Measurements from ENCODE around the gene FBXO45. TPM values are rescaled to one million over a fixed set of nuclear protein-coding genes. Genes with fewer than 3 reads are reported as not detected.

FBXO45 gene
- total RNA-seq, 6 experiments from 2014 or later: 7.0 to 9.5 (median 8.1) TPM

DNA sequence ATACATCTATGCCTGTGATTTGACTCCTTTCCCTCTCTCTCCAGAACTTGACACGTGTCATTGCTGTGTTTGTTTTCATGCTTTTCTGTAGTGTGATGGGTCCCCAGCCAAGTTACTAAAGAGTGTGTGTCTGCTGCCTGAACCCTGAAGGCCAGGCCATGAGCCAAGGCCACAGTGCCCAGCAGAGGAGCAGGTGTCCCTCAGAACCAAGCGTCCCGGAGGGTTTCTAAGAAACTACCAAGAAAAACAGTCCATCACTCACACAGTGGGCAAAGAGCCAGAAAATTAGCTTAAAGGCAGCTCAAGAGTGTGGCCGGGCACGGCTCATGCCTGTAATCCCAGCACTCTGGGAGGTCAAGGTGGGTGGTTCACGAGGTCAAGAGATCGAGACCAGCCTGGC lies 35.2 kb downstream of the FBXO45 start:
- H3K27me3 Mint-ChIP-seq (ENCODE audit: insufficient read depth): peaks cover 25% of the 10 kb centered on the region
- H3K36me3 Mint-ChIP-seq (ENCODE audit: low read depth): no peaks in the 10 kb centered on the region
- TF ChIP-seq, protein P1, sequence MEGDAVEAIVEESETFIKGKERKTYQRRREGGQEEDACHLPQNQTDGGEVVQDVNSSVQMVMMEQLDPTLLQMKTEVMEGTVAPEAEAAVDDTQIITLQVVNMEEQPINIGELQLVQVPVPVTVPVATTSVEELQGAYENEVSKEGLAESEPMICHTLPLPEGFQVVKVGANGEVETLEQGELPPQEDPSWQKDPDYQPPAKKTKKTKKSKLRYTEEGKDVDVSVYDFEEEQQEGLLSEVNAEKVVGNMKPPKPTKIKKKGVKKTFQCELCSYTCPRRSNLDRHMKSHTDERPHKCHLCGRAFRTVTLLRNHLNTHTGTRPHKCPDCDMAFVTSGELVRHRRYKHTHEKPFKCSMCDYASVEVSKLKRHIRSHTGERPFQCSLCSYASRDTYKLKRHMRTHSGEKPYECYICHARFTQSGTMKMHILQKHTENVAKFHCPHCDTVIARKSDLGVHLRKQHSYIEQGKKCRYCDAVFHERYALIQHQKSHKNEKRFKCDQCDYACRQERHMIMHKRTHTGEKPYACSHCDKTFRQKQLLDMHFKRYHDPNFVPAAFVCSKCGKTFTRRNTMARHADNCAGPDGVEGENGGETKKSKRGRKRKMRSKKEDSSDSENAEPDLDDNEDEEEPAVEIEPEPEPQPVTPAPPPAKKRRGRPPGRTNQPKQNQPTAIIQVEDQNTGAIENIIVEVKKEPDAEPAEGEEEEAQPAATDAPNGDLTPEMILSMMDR (IDR thresholded peaks at IDR 0.05): no peak
- H3K4me1 Mint-ChIP-seq (ENCODE audit: low read depth): no peaks in the 10 kb centered on the region
- no peak overlapping the region for H3K4me3 Mint-ChIP-seq
- no peak for DNase-seq
- no peaks in the 10 kb centered on the region; the same call in 1 of the 2 replicates for H3K9me3 Mint-ChIP-seq
- H3K27ac Mint-ChIP-seq: no peak overlapping the region

DNA sequence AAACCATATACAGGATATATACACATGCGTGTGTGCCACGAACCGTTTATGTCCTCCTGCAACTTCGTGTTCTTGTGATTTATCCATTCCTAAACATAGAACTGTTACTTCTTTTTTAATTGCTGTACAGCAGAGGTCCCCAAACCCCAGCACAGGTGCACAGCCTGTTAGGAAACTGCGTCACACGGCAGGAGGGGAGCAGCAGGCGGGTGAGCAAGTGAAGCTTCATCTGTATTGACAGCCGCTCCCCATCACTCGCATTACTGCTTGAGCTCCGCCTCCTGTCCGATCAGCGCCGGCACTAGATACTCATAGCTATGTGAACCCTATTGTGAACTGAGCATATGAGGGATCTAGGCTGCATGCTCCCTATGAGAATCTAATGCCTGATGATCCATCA lies 36.1 kb downstream of the FBXO45 start:
- H3K27me3 Mint-ChIP-seq (ENCODE audit: insufficient read depth): peaks cover 25% of the 10 kb centered on the region
- no peak overlapping the region for H3K27ac Mint-ChIP-seq
- no peaks in the 10 kb centered on the region for H3K36me3 Mint-ChIP-seq (ENCODE audit: low read depth)
- no peak overlapping the region for H3K4me3 Mint-ChIP-seq
- TF ChIP-seq, protein P1 (IDR thresholded peaks at IDR 0.05): no peak
- DNase-seq: no peak
- no peaks in the 10 kb centered on the region for H3K9me3 Mint-ChIP-seq
- H3K4me1 Mint-ChIP-seq (ENCODE audit: low read depth): peaks cover 3% of the 10 kb centered on the region

DNA sequence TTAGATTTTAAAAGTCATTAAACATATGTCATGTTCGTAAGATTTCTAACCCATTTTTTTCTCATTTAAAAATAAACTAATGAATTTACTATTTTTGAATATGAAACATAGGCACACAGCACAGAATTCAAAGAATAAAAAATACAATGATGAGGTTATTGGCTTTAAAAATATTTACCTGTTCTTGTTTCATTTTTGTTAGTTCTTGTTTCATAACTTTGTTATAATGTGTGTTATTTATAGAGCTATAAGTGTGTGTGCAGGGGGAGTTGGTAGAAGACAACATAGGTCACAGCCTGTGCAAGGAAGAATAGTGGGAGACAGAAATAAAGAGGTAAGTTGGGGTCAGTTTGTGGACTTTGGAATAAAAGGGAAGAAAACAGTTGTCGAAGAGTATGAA lies 40.2 kb downstream of the FBXO45 start:
- Mint-ChIP-seq H3K4me1 (ENCODE audit: low read depth) (peaks cover 14% of the 10 kb centered on the region), H3K27me3 (ENCODE audit: insufficient read depth) (peaks cover 19% of the 10 kb centered on the region), H3K27ac (no peak overlapping the region), H3K9me3 (no peaks in the 10 kb centered on the region), H3K36me3 (ENCODE audit: low read depth) (no peaks in the 10 kb centered on the region), H3K4me3 (no peak overlapping the region)
- TF ChIP-seq, protein P1 (IDR thresholded peaks at IDR 0.05): no peak
- no peak for DNase-seq

DNA sequence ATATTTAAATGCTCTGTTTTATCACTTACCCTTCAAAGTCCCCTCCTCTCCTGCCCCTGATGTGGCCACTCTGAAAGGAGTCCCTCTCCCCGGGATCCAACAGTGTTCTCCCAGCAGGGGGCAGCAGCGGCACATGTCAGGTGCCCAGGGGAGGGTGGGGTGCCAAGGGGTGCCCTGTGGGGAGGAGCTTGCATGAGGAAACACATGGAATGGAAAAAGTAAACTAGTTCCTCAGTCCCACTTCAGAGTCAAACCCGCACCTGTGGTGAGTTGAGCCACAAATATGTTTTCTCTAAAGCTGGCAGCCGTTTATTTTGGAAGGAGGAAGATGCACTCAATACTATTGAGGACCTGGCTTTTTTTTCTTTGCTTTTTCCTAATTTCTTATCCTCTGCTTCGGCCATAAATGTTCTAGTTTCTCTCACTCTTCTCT lies 40.9 kb downstream of the FBXO45 start:
- peaks cover 14% of the 10 kb centered on the region for H3K4me1 Mint-ChIP-seq (ENCODE audit: low read depth)
- H3K27me3 Mint-ChIP-seq (ENCODE audit: insufficient read depth): peaks cover 14% of the 10 kb centered on the region
- no peak overlapping the region for H3K27ac Mint-ChIP-seq
- H3K4me3 Mint-ChIP-seq: no peak overlapping the region; the same call in 1 of the 2 replicates
- TF ChIP-seq, protein P1 (IDR thresholded peaks at IDR 0.05): peak; percentile 96
- H3K36me3 Mint-ChIP-seq (ENCODE audit: low read depth): no peaks in the 10 kb centered on the region
- no peaks in the 10 kb centered on the region for H3K9me3 Mint-ChIP-seq
- DNase-seq: peak; percentile 67

DNA sequence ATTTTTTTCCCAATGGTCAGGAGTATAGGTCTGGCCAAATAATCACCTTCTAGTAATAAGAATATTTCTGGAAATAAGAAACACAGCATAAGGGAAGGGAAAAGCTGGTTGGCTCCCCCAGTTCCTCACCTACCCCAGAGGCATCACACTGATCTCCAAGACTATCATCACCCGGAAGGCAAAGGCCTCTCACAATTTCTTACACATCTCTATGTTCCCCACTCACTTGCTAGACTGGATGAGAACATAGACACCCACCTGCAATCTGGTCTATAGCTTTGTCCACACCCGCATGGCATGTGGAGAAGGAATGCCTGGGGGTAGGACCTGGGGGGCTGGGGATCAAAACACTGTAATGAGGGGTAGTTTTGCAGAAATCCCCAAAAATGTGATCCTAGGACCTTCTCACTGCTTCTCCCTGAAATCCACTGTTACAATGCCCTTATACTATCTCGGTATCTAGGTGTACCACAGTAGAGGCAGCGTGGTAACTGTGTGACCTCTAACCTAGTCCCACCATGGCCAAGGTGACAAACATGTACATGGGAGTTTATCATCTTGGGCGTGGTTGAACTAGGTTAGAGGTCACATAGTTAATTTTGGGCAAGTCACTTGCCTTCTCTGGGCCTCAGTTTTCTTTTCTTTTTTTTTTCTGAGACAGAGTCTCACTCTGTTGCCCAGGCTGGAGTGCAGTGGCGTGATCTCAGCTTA lies 41.5 kb downstream of the FBXO45 start:
- peaks cover 14% of the 10 kb centered on the region for H3K4me1 Mint-ChIP-seq (ENCODE audit: low read depth)

More for the DNA sequence above, 41.5 kb downstream of the FBXO45 start:
- no peaks in the 10 kb centered on the region for H3K36me3 Mint-ChIP-seq (ENCODE audit: low read depth)
- no peak overlapping the region for H3K27ac Mint-ChIP-seq
- peaks cover 11% of the 10 kb centered on the region for H3K27me3 Mint-ChIP-seq (ENCODE audit: insufficient read depth)
- no peaks in the 10 kb centered on the region for H3K9me3 Mint-ChIP-seq
- no peak for DNase-seq
- no peak overlapping the region for H3K4me3 Mint-ChIP-seq
- TF ChIP-seq, protein P1 (IDR thresholded peaks at IDR 0.05): no peak

Data from HFFc6 (cell line).